GM21825 (cell line): ENCODE results near the gene DIAPH1.

Source experiments
- ATAC-seq: cut with Tn5 transposase; IDR thresholded peaks from one replicate; pipeline ENCODE4 v1.9.1; 2021; ENCODE audit warnings: mild to moderate bottlenecking, moderate library complexity; ENCODE audit not compliant: unreplicated experiment

Gene DIAPH1

DNA sequence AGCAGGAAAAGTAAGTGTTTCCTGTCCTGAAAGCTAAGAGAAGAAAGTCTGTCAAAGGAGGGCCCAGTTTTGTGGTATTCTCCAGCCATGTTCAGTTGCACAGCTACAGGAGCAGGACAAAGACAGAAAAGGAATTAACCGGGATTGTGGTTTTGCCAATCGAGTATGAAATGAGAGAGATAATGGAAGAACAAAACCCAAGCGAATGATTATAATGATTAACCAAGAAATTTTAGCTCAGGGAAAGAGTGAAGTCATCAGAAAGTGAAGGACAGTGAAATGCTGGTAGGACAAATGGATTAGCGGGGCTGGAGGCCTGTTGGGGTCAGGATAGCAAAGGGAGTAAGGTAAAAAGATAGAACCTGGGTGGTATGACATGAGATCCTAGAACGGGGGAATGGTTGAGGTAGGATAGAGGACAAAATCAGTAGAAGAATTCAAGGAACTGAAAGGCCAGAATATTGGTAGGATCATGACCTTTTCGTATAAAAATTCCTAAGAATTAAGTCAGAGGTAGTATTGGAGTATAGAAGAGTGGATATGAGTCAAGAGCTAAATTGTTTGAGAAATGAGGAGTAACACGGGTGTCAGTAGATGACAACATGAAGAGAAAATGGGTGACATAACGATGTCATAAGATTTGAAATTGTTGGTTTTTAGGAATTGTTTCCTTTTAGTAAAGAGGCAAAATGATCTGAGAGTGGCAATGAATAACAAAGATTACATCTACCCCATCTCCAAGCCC, 52.8 kb downstream of the DIAPH1 start:
- ATAC-seq = no peak

DNA sequence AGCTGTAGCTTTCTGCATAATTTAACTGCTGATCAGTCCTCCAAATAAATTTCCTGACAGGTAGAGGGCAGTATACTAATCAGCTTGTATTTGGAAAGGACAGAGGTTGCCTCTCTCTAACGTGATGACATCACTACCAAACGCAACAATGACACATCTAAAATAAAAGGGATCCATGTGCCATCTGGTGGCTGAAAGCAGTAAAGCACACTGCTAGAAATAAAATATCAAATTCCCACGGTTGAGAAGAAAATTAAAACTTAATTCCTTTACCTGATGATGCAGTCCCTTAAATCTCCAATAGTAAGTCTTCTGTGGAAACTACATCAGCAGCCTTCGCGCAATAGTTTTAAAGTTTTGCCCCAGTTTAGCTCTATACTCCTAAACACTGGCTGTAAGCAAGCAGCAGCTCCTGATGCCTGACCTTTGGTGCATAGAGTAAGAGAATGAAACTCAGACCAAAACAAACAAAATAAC, 54.5 kb downstream of the DIAPH1 start:
- peak; percentile 93 for ATAC-seq

DNA sequence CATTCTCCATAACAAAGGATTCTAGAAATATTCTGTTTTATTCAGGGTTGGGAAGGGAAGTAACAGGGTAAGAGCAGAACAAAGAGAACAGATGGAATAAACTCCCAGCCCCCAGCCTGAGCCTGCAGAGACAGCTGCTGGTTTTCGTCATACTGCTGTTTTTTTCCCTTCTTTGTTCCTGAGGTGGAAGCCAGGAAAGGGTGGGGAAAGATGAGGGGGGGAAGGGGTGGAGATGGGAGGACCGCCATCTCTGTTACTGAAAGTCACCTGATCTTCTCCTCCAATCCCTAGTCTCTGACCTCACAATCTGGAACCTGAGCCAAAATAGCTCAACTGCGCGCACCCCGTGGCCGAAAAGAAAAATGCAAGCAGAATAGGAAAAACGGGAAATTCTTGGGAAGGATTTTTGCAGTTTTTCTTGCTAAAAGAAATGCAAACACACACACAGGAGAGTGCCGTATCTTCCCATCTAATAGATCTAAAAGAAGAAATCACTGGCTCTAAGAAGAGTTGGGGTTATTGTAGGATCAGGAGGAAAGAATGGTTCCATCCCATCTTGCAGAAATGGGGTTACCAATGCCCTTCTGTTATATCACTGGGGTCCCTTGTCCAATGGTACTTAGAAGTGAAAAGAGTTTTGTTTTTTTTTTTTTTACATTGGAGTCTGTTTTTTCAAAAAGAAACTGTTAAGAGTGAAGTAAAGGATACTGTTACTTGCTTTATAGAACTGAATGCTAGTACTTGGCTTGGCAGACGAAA, 57.9 kb downstream of the DIAPH1 start:
- no peak for ATAC-seq

DNA sequence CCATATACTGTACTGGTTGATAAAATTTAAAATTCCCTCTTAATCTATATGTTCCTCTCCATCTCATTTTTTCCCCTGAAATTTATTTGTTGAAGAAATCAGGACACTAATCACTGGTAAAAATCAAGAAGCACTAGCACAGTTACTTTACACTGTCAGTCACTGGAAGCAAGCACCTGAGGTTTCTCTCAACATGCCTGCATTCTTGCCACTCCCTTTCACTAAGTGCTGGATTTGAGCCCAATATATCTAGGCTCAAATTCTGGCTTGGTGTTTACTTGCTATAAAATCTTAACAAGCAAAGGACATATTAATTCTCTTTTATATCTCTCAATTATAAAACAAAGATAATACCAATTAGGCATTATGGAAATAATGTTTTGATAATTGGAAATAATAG, 58.6 kb downstream of the DIAPH1 start:
- no peak for ATAC-seq

DNA sequence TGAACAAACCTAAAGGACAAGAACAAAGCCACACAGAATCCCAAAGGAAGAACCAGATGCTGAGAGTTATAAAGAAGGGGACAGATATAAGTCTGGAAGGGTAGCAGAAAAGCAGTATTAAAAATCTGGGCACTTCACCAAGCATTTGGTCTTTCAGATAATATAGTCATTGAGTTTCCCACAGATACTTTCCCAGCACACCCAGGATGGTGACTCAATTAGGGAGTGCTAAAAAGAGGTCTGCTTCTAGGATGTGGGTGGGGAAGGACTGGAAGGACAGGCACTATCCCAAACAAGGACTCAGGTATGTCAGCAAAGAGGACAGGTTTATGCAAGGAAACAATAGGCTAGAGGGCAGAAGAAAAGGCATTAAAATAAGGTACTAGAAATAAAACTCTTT, 59.3 kb downstream of the DIAPH1 start:
- ATAC-seq = no peak

DNA sequence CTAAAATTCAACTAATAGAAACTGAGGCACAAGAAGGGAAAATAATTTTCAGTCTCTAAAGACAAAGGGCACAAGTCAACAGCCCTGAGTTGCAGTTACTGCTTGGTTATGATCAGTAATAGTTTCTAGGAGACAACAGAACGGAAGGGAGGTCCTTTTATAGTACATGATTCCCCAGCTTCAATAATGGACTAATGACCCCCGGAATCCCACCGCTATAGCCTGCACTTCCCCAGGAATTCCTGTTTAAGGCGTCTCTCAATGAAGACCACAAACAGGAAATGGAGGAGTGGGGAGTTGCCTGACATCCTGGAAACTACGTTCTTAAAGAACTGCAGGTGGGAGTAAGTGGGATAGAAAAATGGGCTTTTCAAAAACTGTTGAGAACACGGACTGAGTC, 60.6 kb downstream of the DIAPH1 start:
- ATAC-seq = peak; percentile 14

DNA sequence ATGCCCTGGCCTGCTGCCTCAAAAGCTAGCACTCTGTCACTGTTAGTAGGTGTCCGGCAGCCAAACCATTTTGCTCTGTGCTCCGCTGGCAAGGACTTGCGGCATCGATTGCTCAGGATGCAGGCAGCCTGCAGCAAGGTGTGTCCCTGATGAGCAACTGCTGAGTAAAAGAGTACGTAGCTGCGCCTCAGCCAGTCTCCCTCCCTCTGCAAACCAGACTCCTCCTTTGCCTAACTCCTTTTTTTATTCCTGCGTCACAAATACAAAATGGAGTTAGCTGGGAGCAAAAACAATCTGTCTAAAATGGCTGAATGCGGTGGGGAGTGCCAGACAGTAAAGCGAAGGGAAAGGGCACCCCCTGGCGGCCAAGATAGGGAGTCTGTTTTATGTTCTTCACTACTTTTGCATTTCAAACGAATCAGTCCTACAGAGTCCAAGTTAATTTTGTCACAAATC, 61.1 kb downstream of the DIAPH1 start:
- ATAC-seq = peak; percentile 48

DNA sequence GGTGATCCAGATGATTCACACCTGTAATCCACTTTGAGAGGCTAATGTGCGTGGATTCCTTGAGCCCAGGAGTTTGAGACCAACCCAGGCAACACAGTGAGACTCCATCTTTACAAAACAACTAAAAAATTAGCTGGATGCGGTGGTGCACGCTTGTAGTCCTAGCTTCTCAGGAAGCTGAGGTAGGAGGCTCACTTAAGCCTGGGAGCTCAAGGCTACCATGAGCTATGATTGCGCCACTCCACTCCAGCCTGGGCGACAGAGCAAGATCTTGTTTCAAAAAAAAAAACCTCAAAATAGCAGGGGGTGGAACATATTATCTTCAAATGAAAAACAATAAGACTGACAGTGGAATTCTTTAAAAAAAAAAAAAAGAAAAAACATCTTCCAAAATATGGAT, 70.9 kb downstream of the DIAPH1 start:
- ATAC-seq = no peak

DNA sequence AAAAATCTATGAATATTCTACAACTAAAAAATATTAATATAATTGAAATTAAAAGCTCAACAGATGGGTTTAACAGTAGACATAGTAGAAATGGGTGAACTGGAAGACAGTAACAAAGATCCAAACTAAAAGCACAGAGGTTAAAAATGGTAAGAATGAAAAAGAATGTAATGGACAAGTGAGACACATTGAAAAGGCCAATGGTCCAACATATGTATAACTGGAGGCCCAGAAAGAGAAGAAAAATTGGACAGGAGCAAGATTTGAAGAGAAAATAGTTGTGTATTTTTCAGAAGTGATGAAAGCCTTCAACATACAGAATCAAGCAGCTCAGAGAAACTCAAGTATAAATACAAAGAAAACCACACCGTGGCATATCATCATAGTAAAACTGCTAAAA, 71.3 kb downstream of the DIAPH1 start:
- ATAC-seq = no peak

DNA sequence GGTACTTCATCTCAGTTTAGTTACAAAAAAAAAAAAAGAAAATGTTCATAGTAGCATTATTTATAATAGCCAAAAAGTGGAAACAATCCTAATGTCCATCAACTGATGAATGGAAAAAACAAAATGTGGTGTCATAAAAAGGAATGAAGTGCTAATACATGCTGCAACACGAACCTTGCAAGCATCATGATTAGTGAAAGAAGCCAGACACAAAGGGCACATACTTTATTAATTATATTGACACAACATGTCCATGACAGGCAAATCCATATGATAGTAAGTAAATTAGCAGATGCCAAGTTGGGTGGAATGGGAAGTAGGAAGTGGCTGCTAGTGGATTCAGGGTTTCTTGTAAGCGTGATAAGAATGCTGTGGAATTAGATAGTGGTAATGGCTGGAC, 75.7 kb downstream of the DIAPH1 start:
- ATAC-seq = no peak

DNA sequence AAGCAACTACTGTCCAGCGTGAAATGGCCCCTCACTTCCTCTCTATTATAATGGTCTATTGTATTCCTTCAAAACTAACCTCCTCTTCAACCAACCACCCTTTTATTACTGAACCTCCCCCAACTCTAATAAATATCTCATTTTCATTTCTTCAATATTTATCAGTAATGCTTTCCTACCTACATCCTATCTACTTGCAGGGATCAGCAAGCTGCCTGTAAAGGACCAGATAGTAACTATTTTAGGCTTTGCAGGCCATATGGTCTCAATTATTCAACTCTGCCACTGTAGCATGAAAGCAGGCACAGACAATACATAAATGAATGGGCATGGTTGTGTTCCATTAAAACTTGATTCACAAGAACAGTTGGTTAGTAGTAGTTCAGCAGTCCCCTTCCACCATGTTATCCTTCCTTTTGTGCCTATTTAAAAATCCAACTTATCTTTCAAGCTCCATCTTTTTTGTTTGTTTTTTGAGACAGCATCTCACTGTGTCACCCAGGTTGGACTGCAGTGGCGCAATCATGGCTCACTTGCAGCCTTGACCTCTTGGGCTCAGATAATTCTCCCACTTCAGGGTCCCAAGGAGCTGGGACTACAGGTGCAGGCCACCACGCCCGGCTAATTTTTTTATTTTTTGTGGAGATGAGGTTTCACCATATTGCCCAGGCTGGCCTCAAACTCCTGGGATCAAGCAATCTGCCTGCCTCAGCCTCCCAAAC, 84.1 kb downstream of the DIAPH1 start:
- no peak for ATAC-seq

DNA sequence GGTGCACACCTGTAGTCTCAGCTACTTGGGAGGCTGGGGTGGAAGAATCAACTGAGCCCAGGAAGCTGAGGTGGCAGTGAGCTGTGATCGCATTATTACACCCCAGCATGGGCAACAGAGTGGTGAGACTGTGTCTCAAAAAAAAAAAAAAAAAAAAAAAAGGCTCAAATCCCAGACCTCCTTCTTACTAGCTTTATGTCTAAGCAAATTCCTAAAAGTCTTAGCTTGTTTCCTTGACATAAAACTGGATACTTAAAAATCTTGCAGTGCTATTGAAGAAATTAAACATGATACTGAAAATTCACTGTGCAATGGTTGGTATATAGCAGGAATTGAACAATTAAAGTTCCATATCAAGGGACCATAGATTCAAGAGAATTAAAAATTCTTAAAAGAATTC, 84.9 kb downstream of the DIAPH1 start:
- ATAC-seq = no peak

DNA sequence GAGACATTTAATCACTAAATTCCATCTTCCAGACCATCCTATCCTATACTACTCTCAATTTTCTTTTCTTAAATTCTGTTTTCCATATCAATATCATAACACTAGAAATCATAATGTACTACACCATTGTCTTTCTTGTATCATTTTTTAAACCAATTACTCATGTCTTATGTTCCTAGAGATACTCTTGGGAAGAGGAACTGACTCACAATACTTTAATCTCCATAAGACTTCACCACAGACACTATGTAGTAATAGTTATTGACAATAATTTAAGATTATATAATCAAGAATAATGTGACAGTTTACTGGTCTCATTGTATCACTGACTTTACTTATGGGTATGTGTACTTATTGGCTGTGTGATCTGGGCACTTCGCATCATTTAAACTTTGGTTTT, 86.1 kb downstream of the DIAPH1 start:
- ATAC-seq = no peak

DNA sequence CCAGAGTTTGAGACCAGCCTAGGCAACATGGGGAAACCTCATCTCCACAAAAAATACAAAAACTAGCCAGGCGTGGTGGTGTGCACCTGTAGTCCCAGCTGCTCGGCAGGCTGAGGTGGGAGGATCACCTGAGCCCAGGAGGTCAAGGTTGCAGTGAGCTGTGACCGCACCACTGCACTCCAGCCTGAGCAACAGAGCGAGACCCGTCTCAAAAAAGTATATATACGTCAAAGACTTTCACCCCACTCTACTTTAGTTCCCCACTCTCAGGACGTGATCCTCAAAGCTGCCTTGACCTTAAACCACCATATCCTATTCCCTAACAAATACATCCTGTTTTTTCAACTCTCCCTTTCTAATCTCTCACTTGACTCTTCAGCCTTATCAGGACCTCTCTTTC, 88.9 kb downstream of the DIAPH1 start:
- no peak for ATAC-seq

DNA sequence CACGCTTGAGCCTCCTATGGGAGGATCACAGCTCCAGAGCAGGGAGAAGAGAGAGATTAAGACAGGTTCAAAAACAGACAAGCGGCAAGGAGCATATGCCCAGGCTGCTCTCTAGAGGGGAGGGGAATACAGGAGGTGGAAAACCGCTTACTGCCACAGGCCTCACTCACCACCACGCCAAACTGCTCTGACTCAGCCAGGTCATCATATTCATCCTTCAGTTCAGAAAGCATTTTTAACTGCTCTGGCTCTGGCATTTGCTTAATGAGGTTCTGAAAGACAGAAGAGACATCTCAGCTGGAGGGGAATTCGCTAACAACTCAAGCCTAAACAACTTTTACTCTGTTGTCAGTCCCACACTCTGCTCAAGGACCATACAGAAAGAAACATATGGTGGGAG, 89.8 kb downstream of the DIAPH1 start:
- peak; percentile 46 for ATAC-seq

DNA sequence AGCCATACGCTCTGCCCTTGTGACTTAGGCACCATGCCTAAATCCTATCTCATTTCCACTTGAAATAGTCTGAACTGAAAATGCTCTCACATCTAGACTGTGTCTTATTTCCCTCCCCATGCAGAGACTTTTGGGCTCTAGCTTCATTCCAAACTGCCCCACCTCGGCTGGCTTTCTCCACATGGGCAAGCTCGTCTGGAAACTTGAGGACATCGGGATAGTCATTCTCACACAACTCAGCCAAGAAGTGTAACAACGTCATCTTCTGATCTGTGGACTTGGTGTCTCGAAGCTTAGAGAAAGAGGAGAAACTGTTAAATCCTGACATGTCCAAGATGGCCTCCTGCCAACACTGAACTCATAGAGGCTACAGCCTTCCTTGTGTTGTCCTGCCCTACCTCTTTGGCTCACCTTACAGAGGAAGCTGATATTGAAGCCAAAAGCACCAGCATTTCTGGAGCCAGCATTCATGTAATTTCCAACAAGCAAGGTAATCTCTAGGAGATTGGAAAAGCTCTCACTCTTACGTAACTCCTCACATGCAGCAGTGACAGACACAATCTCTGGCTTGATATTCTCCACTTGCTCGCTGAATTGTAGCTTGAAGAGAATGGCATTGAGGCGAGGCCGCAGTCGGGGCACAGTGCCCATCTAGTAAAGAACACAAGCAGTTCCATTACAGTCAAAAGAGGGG, 90.4 kb downstream of the DIAPH1 start:
- ATAC-seq = no peak

DNA sequence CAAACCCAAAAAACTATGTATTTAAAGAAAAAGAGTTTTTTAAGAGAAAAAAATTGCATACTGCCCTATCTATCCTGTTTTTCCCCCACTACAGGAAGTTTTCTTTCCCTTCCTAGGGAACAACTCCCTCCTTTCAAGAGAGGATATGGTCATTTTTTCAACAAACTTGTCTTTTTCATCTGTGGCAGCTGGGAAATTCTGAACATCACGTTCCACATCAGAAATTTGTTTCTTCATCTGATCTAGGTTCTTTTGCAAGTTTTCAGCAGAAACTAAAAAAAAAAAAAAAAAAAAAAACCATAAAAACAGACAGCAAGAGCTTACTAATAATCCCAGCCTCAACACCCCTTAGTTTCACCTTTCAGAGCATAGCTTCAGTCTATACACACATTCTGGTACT, 91.4 kb downstream of the DIAPH1 start:
- ATAC-seq = no peak

DNA sequence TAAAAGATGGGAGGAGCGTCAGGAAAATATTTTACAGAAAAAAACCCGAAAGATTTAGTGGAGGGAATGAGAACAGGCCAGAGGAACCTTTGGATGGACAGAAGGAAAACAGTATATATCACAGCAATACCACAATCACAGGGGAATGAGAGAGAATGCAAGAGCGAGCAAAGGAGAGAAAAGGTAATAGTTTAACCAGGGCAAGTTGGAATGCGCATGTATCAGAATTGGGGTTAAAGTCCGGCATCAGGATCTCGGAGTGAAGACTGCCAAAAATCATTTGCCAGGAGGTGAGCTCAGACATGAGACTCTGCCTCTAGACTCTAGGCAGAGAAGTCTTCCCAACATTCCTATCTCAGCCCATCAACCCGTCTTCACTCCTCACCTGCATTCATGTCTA, 93.1 kb downstream of the DIAPH1 start:
- ATAC-seq = no peak

DNA sequence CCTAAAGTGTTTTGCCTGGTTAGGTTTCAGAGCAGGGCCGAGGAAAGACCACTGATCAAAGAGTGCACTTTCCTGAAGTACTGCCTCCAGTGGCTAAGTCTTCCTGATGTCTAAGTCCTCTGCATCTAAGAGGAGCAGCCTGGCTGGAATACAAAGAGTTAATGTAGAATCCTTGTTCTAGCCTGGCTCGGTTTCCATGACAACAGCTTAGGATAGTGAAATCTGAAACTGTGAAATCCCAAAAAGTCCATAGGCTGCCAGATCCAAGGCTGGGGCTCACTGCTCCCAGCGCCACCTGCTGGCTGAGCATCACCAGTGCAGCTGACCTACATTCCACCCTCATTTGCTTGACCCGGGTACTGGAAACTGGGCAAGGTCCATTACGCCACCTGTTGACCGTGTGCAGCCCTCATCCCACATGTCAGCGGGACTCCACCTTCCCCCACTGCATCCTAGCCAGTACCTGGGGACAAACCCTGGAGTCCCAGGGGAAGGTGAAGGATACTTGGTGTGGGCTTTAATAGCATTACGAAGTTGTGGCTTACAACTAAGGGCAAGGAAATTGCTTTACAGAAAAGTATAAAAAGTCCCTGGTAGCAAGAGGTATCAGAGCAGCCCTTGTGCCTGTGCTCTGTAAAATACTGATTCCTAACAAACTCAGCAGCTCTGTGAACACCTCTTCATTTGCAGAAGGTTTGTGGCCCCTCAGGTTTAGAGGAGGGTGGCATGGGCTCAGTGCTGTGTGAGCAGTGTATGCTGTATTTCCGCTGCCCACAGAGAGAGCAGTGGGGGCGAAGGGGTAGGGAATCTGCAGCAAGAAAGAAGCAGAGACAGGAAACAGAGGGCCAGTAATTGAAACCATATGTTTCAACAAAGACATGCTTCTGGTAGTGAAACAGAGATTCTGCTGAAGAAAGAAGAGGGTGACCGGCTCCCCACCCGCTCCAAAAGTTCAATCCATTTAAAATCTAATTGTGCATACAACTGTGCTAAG, 93.9 kb downstream of the DIAPH1 start:
- peak; percentile 75 for ATAC-seq

DNA sequence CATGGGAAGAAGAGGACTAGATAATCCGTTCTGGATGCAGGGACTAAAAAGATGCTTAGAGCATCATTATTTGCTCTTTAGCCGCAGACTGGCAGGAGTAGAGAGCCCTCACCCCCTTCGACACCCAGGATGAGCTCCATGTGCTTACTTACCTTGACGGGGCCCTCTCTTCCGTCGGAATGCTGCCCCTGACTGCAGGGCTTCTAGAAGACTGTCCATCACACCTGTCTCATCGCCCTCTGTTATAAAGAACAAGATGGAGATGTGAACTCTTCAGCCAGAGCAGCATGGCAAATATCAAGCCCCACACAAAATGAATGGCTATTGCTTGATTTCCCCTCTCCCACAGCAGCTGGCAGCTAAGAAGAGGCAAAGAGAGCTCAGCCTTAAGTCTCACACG, 94.8 kb downstream of the DIAPH1 start:
- ATAC-seq = no peak
